ENCODE measurements around the gene FKBP2. TPM values are rescaled to one million over a fixed set of nuclear protein-coding genes. Genes with fewer than 3 reads are reported as not detected.

Gene FKBP2
- total RNA-seq, 1 donor from 2014 or later, result 36.6 TPM

Other genes starting within 250 kb of the FKBP2 start
- not detected in 2 replicates for gene FLRT1, start 205.2 kb upstream of the FKBP2 start, total RNA-seq
- 23.4 and 26.7 TPM in 2 replicates for gene MACROD1, start 75.0 kb upstream of the FKBP2 start, total RNA-seq
- 480 and 484 TPM in 2 replicates for gene STIP1, start 54.9 kb upstream of the FKBP2 start, total RNA-seq
- 197 and 202 TPM in 2 replicates for gene FERMT3, start 34.4 kb upstream of the FKBP2 start, total RNA-seq
- gene TRPT1, start 14.9 kb upstream of the FKBP2 start, total RNA-seq, result 33.7 and 35.5 TPM in 2 replicates
- 72.8 and 77.0 TPM in 2 replicates for gene NUDT22, start 14.8 kb upstream of the FKBP2 start, total RNA-seq
- gene DNAJC4, start 10.5 kb upstream of the FKBP2 start, total RNA-seq, result 24.5 and 25.8 TPM in 2 replicates
- gene VEGFB, start 6.5 kb upstream of the FKBP2 start, total RNA-seq, result 67.4 and 82.0 TPM in 2 replicates
- 262 and 273 TPM in 2 replicates for gene PPP1R14B, start 5.8 kb downstream of the FKBP2 start, total RNA-seq
- gene PLCB3, start 10.4 kb downstream of the FKBP2 start, total RNA-seq, result 21.0 and 23.4 TPM in 2 replicates
- 33.2 and 34.7 TPM in 2 replicates for gene BAD, start 43.6 kb downstream of the FKBP2 start, total RNA-seq
- gene GPR137, start 44.8 kb downstream of the FKBP2 start, total RNA-seq, result 32.7 and 38.0 TPM in 2 replicates
- not detected in 2 replicates for gene KCNK4, start 50.2 kb downstream of the FKBP2 start, total RNA-seq
- gene CATSPERZ, start 59.3 kb downstream of the FKBP2 start, total RNA-seq, result 0.59 TPM in 1 of 2 replicates, not detected in the other
- 49.4 and 54.6 TPM in 2 replicates for gene ESRRA, start 64.4 kb downstream of the FKBP2 start, total RNA-seq
- gene TRMT112, start 76.5 kb downstream of the FKBP2 start, total RNA-seq, result 290 and 291 TPM in 2 replicates
- 112 and 118 TPM in 2 replicates for gene PRDX5, start 77.0 kb downstream of the FKBP2 start, total RNA-seq
- 127 and 128 TPM in 2 replicates for gene CCDC88B, start 99.1 kb downstream of the FKBP2 start, total RNA-seq
- gene RPS6KA4, start 118.1 kb downstream of the FKBP2 start, total RNA-seq, result 38.7 and 43.7 TPM in 2 replicates